ENCODE results near the gene C1QTNF5. TPM values are rescaled to one million over a fixed set of nuclear protein-coding genes. Genes with fewer than 3 reads are reported as not detected.

The C1QTNF5 gene
- total RNA-seq, 1 donor from 2014 or later = not detected

- intact Hi-C loops (cut with micrococcal nuclease) = loop anchor here (1.0 kb wide), 3 partner anchors 18 to 118 kb away; partner anchors contain the start of gene USP2
- DNase-seq = peak; percentile 92
- H3K36me3 Mint-ChIP-seq (ENCODE audit: low read depth) = no peaks in the 10 kb centered on the region
- H3K27me3 Mint-ChIP-seq = peaks cover 39% of the 10 kb centered on the region
- no peaks in the 10 kb centered on the region for H3K9me3 Mint-ChIP-seq
- peak overlapping the region; percentile 76 for H3K27ac Mint-ChIP-seq
- peak overlapping the region; percentile 87 for H3K4me3 Mint-ChIP-seq
- H3K4me1 Mint-ChIP-seq = peaks cover 5% of the 10 kb centered on the region
Observed at GRCh38 chr11:119356349-119357031, 15.8 kb upstream of the C1QTNF5 start.

DNA sequence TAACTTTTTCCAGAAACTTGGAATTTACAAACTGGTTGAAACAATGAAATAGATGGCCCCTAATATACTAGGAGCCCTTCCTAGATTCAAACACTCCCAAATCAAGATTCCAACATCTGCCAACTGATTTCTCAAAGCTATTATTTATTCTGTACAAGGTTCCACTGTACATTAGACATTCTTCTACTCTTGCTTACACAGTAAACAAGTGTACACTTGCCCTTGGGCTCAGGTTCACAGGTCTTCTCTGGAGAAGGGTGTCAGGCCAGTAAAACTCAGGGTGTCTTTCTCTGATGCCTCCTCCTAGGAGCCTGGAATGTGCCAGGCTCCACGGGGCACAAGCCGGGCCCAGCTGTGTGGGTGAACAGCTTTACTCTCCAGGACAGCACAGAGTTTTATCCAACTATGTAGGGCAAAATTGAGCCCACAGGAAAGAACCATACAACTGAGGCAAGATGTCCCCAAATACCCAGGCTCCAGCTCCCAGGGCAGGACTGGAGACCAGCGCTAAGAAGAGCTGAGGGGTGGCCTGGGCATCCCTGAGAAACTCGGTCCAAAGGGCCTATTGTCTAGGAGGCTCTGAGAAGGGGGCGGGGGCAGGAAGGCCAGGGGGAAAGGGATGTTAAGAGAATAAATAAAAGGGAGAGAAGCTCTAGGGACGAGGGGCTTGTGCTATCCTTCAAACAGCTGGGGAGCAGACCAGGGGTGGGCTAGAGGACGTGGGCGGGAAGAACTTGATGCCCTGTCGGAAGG, 14.6 kb upstream of the C1QTNF5 start:
- H3K4me1 Mint-ChIP-seq = peaks cover 5% of the 10 kb centered on the region
- peak overlapping the region; percentile 87 for H3K4me3 Mint-ChIP-seq
- H3K36me3 Mint-ChIP-seq (ENCODE audit: low read depth) = no peaks in the 10 kb centered on the region
- no peaks in the 10 kb centered on the region for H3K9me3 Mint-ChIP-seq
- intact Hi-C loops (cut with micrococcal nuclease) = no loop called here
- DNase-seq = no peak
- peaks cover 44% of the 10 kb centered on the region for H3K27me3 Mint-ChIP-seq
- no peak overlapping the region for H3K27ac Mint-ChIP-seq

DNA sequence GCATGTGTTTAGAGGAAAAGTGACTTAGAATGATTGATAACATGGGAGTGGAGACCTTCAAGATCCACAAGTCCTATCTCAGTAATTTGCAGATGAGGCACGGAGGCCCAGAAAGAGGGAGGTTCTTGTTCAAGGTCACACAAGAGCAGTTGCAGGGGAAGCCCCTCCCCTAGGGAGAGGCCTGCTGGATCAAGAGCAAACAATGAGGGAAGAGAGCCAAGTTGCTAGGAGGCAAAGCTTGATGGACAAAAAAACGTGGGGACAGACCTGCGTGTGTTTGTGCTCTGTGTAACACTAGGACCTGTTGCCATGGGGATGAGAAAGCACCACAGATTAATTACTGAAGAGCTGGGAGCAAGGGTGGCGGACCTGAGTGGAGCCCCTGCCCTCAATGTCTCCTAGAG, 12.2 kb upstream of the C1QTNF5 start:
- Mint-ChIP-seq H3K27me3 (peaks cover 40% of the 10 kb centered on the region), H3K4me3 (no peak overlapping the region)
- intact Hi-C loops (cut with micrococcal nuclease) = no loop called here

GRCh38 chr11:119351232-119351631, 10.5 kb upstream of the C1QTNF5 start:
- Mint-ChIP-seq H3K4me1 (peaks cover 5% of the 10 kb centered on the region), H3K4me3 (no peak overlapping the region), H3K9me3 (no peaks in the 10 kb centered on the region), H3K27me3 (peaks cover 41% of the 10 kb centered on the region), H3K27ac (no peak overlapping the region), H3K36me3 (ENCODE audit: low read depth) (no peaks in the 10 kb centered on the region)
- intact Hi-C loops (cut with micrococcal nuclease) = no loop called here
- no peak for DNase-seq

More for the DNA sequence above, 12.2 kb upstream of the C1QTNF5 start:
- Mint-ChIP-seq H3K9me3 (no peaks in the 10 kb centered on the region), H3K36me3 (ENCODE audit: low read depth) (no peaks in the 10 kb centered on the region), H3K4me1 (peaks cover 9% of the 10 kb centered on the region), H3K27ac (no peak overlapping the region)
- DNase-seq = no peak

DNA sequence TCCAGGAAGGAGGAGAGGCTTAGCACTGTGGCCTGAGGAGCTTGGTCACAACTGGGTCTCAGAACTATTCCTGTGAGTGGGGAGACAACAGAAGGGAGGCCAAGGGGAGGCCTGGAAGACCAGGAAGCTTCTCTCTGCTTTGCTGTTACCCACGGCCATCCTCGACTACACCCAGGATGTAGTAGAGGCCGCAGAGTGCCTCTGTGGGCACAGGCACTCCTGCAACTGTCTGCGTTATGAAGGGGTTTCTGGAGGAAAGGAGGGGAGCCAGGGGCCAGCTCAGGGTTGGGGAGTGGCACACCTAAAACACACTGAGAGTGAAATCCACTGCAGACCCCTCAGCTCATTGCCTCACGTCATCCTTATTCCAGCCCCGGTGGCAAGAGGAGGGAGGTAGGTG, 9.6 kb upstream of the C1QTNF5 start:
- Mint-ChIP-seq H3K27me3 (peaks cover 37% of the 10 kb centered on the region), H3K4me3 (no peak overlapping the region), H3K9me3 (no peaks in the 10 kb centered on the region), H3K36me3 (ENCODE audit: low read depth) (no peaks in the 10 kb centered on the region), H3K4me1 (peaks cover 4% of the 10 kb centered on the region), H3K27ac (no peak overlapping the region)
- no peak for DNase-seq
- intact Hi-C loops (cut with micrococcal nuclease) = no loop called here

DNA sequence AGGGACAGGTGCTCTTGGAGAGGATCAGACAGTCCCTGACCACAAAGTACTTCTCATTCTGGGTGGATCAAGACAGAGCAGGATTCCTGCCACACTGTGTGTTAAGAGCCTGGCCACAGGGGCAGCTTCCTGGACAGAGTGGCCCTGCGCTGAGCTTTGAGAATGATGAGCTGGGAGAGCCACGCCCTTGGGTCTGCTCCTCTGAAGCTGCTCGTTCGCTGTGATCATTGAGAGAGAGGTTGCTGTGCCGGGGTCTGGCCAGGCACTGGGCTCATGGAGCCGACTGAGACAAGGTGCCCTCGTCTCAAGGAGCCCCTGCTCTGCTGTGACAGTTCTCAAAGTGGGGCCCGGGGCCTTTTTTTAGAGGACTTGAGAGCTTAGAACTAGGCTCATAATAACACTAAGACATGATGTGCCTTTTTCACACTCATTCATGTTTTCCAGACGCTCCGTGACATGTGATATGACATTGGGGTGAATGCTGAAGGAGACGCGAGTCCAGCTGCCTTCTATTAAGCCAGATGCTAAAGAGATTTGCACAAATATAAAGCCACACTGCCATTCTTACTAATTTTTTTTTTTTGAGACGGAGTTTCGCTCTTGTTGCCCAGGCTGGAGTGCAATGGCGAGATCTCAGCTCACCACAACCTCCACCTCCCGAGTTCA, 7.4 kb upstream of the C1QTNF5 start:
- DNase-seq = no peak
- peaks cover 4% of the 10 kb centered on the region for H3K4me1 Mint-ChIP-seq
- H3K9me3 Mint-ChIP-seq = no peaks in the 10 kb centered on the region
- H3K27ac Mint-ChIP-seq = no peak overlapping the region
- H3K4me3 Mint-ChIP-seq = no peak overlapping the region
- intact Hi-C loops (cut with micrococcal nuclease) = no loop called here
- H3K27me3 Mint-ChIP-seq = peaks cover 35% of the 10 kb centered on the region
- H3K36me3 Mint-ChIP-seq (ENCODE audit: low read depth) = no peaks in the 10 kb centered on the region

DNA sequence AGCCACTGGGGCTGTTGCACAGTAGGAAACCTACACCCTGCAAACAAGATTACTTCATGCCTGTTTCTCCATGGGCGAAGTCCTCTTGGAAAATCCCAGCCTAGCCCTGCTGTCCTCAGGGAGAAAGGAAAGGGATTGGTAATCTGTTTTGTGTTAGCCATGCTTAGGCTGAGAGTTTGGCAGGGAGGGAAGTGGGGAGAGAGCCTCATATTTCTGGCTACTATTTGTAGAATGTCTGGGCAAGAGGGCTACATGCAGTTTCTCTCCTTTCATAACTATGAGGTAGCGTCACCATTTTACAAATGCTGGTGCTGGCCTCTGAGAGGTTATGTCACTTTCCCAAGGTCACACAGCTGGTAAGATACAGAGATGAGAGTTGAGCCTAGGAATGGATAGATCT, 6.6 kb upstream of the C1QTNF5 start:
- no peak overlapping the region for H3K4me3 Mint-ChIP-seq
- intact Hi-C loops (cut with micrococcal nuclease) = no loop called here
- H3K27me3 Mint-ChIP-seq = peaks cover 37% of the 10 kb centered on the region
- peaks cover 4% of the 10 kb centered on the region for H3K4me1 Mint-ChIP-seq
- no peaks in the 10 kb centered on the region for H3K36me3 Mint-ChIP-seq (ENCODE audit: low read depth)
- H3K9me3 Mint-ChIP-seq = no peaks in the 10 kb centered on the region
- no peak overlapping the region for H3K27ac Mint-ChIP-seq
- DNase-seq = no peak

DNA sequence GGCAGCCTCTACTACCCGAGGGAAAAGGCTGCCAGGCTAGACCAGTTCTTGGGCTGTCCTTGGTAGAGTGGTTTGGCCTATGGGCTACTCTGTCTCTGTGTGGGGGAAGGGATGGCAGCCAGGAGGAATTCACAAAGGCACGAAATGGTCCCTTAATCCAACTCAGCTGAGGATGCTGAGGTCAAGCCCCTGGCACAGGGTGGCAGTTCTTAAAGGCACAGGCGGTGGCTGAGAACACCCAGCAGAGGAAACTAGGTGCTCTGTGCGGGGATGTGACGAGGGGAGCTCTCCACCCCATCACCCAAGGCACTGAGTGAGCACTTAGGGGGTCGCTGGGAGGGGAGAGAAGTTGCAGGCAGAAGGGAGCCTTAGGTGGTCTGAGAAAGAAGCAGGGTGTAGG, 5.9 kb upstream of the C1QTNF5 start, which contains the start of gene MFRP:
Gene MFRP, minus strand, starts transcription at position 101 of the 400 bp plus-strand sequence. CDS start 192 bp downstream, outside the sequence.
- intact Hi-C loops (cut with micrococcal nuclease) = no loop called here
- Mint-ChIP-seq H3K9me3 (no peaks in the 10 kb centered on the region), H3K4me1 (peaks cover 4% of the 10 kb centered on the region), H3K27ac (no peak within 1 kb of the TSS), H3K36me3 (ENCODE audit: low read depth) (no peaks in the 10 kb centered on the region), H3K27me3 (peaks cover 38% of the 10 kb centered on the region), H3K4me3 (no peak within 1 kb of the TSS)
- no peak for DNase-seq

GRCh38 chr11:119345685-119346084, 5.0 kb upstream of the C1QTNF5 start:
- intact Hi-C loops (cut with micrococcal nuclease) = no loop called here
- Mint-ChIP-seq H3K27ac (no peak overlapping the region), H3K4me1 (peaks cover 4% of the 10 kb centered on the region), H3K9me3 (no peaks in the 10 kb centered on the region), H3K4me3 (no peak overlapping the region), H3K36me3 (ENCODE audit: low read depth) (no peaks in the 10 kb centered on the region), H3K27me3 (peaks cover 41% of the 10 kb centered on the region)
- DNase-seq = no peak

GRCh38 chr11:119344291-119345010, 3.8 kb upstream of the C1QTNF5 start:
- Mint-ChIP-seq H3K27ac (no peak overlapping the region), H3K27me3 (peaks cover 42% of the 10 kb centered on the region), H3K9me3 (no peaks in the 10 kb centered on the region), H3K4me1 (peaks cover under 1% of the 10 kb centered on the region), H3K4me3 (no peak overlapping the region), H3K36me3 (ENCODE audit: low read depth) (no peaks in the 10 kb centered on the region)
- intact Hi-C loops (cut with micrococcal nuclease) = no loop called here
- DNase-seq = no peak

DNA sequence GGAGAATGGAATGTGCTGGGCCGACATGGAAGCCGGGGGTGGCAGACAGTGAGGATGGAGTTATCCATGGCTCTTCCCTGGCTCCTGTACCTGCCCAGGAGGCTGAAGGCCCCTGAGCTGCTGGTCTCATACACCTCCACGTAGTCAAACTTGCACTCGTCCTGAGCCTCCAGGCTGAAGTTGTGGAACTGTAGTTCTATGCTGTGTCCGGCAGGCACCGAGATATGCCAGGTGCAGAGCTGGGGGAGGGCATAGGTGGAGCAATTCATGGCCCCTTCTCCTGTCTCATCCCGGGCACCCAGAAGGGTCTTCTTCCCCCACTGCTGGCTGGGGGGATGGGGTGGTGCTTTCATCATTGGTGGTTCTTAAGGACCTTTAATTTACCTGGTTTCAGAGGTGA, 3.0 kb upstream of the C1QTNF5 start:
- no peak for DNase-seq
- Mint-ChIP-seq H3K27me3 (peaks cover 50% of the 10 kb centered on the region), H3K27ac (no peak overlapping the region), H3K4me1 (peaks cover 3% of the 10 kb centered on the region), H3K9me3 (no peaks in the 10 kb centered on the region), H3K4me3 (no peak overlapping the region), H3K36me3 (ENCODE audit: low read depth) (peaks cover 2% of the 10 kb centered on the region)
- intact Hi-C loops (cut with micrococcal nuclease) = no loop called here

- DNase-seq = no peak
- peaks cover 5% of the 10 kb centered on the region for H3K36me3 Mint-ChIP-seq (ENCODE audit: low read depth)
- peaks cover 8% of the 10 kb centered on the region for H3K4me1 Mint-ChIP-seq
- H3K27ac Mint-ChIP-seq = no peak overlapping the region
- peaks cover 53% of the 10 kb centered on the region for H3K27me3 Mint-ChIP-seq
- H3K4me3 Mint-ChIP-seq = no peak overlapping the region
- H3K9me3 Mint-ChIP-seq = no peaks in the 10 kb centered on the region
- intact Hi-C loops (cut with micrococcal nuclease) = no loop called here
Observed at GRCh38 chr11:119342362-119343130, 1.9 kb upstream of the C1QTNF5 start.

DNA sequence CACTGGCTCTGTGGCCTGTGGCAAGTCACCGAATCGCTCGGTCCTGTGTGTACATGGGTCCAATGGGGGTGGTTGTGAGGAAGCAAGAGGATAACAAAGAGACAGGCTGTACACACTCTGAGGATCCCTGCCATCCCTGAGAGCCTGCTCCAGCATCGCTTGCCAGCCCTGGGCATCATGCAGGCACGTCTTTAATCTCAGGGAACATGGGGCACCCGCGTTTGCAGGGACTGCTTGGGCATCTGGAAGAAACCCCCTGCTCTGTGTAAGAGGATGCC, 1.3 kb upstream of the C1QTNF5 start:
- Mint-ChIP-seq H3K36me3 (ENCODE audit: low read depth) (peaks cover 6% of the 10 kb centered on the region), H3K4me1 (peaks cover 10% of the 10 kb centered on the region), H3K27ac (no peak overlapping the region), H3K9me3 (no peaks in the 10 kb centered on the region), H3K27me3 (peaks cover 49% of the 10 kb centered on the region), H3K4me3 (no peak overlapping the region)
- intact Hi-C loops (cut with micrococcal nuclease) = no loop called here
- no peak for DNase-seq
